HepG2 (cell line): Measurements from ENCODE around the gene HNRNPA1L2. TPM values are rescaled to one million over a fixed set of nuclear protein-coding genes. Genes with fewer than 3 reads are reported as not detected.
"Not testable (repeated sequence)": the region's sequence is repeated elsewhere in the genome, so short reads cannot be mapped to it uniquely, and the experiment has no call there.

Experiments
- ATAC-seq: fragments of 200-7000 bp; cut with Tn5 transposase; 3 replicates; pipeline ENCODE4 v1.9.1; 2020; ENCODE audit warnings: mild to moderate bottlenecking, moderate library complexity
- BruUV-seq: library from RNA; stranded (reverse); fragments of 400-500 nt; replicated peaks from 2 replicates; lab custom pipeline; 2021; lab: Mats Ljungman, UMichigan
- CTCF ChIA-PET: fragments of 300-600 bp; formaldehyde crosslinking; extraction: SDS; loops from one replicate; lab custom pipeline; 2021; ENCODE audit warnings: low total read pairs, inconsistent platforms, low intra/inter-chr PET ratio; lab: Yijun Ruan, JAX
- POLR2A ChIA-PET: fragments of 350-600 bp; sonication (Branson Sonifier 250); formaldehyde crosslinking; loops from one replicate; lab custom pipeline; 2020; ENCODE audit warnings: antibody characterized with exemption, inconsistent platforms; lab: Yijun Ruan, JAX
- DNase-seq: peaks from one replicate; pipeline ENCODE4 v3.0.0-alpha.2; 2015; ENCODE audit warnings: low spot score
- FAIRE-seq: peaks from 3 replicates; lab custom pipeline; 2011; peaks lifted over from hg19 to GRCh38; lab: Jason Lieb, UNC
- H2AFZ ChIP-seq: one replicate; pipeline ENCODE4 v1.6.1; 2011; ENCODE audit warnings: low read length, inconsistent platforms
- H3K27ac ChIP-seq: fragments of 300-600 bp; 3 replicates; pipeline ENCODE4 v1.8.0; 2011; ENCODE audit warnings: mixed run types, mild to moderate bottlenecking, mixed read lengths, low read length, inconsistent platforms; ENCODE audit not compliant: insufficient read depth; ENCODE audit errors: extremely low read length
- H3K27me3 ChIP-seq, 2 experiments: fragments of 200-600 bp in 1 of 2; 2 replicates in 1 of 2; 3 replicates in 1 of 2; pipeline versions ENCODE4 v1.6.0 to v1.8.0; 2011; ENCODE audit warnings: low read length in 2 of 2, mild to moderate bottlenecking in 2 of 2, moderate library complexity in 2 of 2, inconsistent platforms in 1 of 2; ENCODE audit not compliant: insufficient read depth in 2 of 2, control insufficient read depth in 1 of 2
- H3K36me3 ChIP-seq, 2 experiments: fragments of 200-600 bp in 1 of 2; replicated peaks in 1 of 2; 2 replicates in 1 of 2; 3 replicates in 1 of 2; pipeline versions ENCODE4 v1.5.1 to v1.8.0; 2011; ENCODE audit warnings: low read length in 2 of 2, inconsistent platforms in 1 of 2; ENCODE audit not compliant: insufficient read depth in 2 of 2, control insufficient read depth in 1 of 2
- H3K4me1 ChIP-seq: 2 replicates; pipeline ENCODE4 v1.5.1; 2012; ENCODE audit warnings: low read length, inconsistent platforms; ENCODE audit not compliant: insufficient read depth
- H3K4me2 ChIP-seq: 2 replicates; pipeline ENCODE4 v1.6.0; 2011; ENCODE audit warnings: low read depth, low read length, inconsistent platforms
- H3K4me3 ChIP-seq, 3 experiments: fragments of 200-600 bp in 1 of 3; sonication (generic), shearing (Covaris generic) in 1 of 3; replicated peaks in 1 of 3; 2 replicates each; pipeline ENCODE4 v1.5.1; 2011 to 2016; ENCODE audit warnings: low read length in 3 of 3, inconsistent platforms in 2 of 3, low read depth in 2 of 3, mild to moderate bottlenecking in 2 of 3, control low read depth in 1 of 3, mixed read lengths in 1 of 3; ENCODE audit not compliant: insufficient read depth in 1 of 3
- H3K79me2 ChIP-seq: one replicate; pipeline ENCODE4 v1.6.1; 2011; ENCODE audit warnings: low read length, inconsistent platforms; ENCODE audit not compliant: insufficient read depth
- H3K9ac ChIP-seq: 2 replicates; pipeline ENCODE4 v1.6.0; 2011; ENCODE audit warnings: mild to moderate bottlenecking, low read depth, low read length, inconsistent platforms; ENCODE audit not compliant: insufficient read depth
- H3K9me3 ChIP-seq: 2 replicates; pipeline ENCODE4 v1.5.1; 2012; ENCODE audit warnings: mild to moderate bottlenecking, low read length
- H4K20me1 ChIP-seq: 2 replicates; pipeline ENCODE4 v1.6.0; 2011; ENCODE audit warnings: inconsistent platforms, mild to moderate bottlenecking, low read length, moderate library complexity; ENCODE audit not compliant: insufficient read depth
- CEBPG ChIP-seq: IDR thresholded peaks from 2 replicates; pipeline ENCODE4 v1.6.1; 2016
- FOXA3 ChIP-seq: IDR thresholded peaks from 2 replicates; pipeline ENCODE4 v1.6.1; 2016; ENCODE audit warnings: missing genetic modification reagents, missing compliant biosample characterization
- FOXK1 ChIP-seq: sonication (generic); formaldehyde crosslinking; IDR thresholded peaks from 2 replicates; pipeline ENCODE4 v1.4.0; 2020; ENCODE audit warnings: low read depth, missing genetic modification reagents, borderline replicate concordance
- HMG20A ChIP-seq: IDR thresholded peaks from 2 replicates; pipeline ENCODE4 v1.6.1; 2016; ENCODE audit warnings: borderline replicate concordance
- NCOA2 ChIP-seq: sonication (generic); formaldehyde crosslinking; IDR thresholded peaks from 2 replicates; pipeline ENCODE4 v1.8.0; 2022; ENCODE audit warnings: inconsistent platforms
- NR2C2 ChIP-seq: sonication (generic); formaldehyde crosslinking; IDR thresholded peaks from 2 replicates; pipeline ENCODE4 v1.4.0; 2020; ENCODE audit warnings: missing genetic modification reagents, mild to moderate bottlenecking, moderate library complexity, borderline replicate concordance
- NR2F2 ChIP-seq: IDR thresholded peaks from 2 replicates; pipeline ENCODE4 v1.6.1; 2012; ENCODE audit warnings: low read depth, inconsistent platforms, borderline replicate concordance
- RARA ChIP-seq: IDR thresholded peaks from 2 replicates; pipeline ENCODE4 v1.6.1; 2016; ENCODE audit warnings: missing genetic modification reagents, missing compliant biosample characterization
- SAP130 ChIP-seq: IDR thresholded peaks from 2 replicates; pipeline ENCODE4 v1.6.1; 2016; ENCODE audit warnings: low read depth
- WGBS: methylation state at CpG from one replicate; pipeline ENCODE4 v1.1.6; 2017; ENCODE audit warnings: low lambda C conversion rate; 5-methylcytosine and 5-hydroxymethylcytosine counted together
- in situ Hi-C: cut with HindIII; loops from 2 replicates; pipeline ENCODE4 v1.10.0; 2017; ENCODE audit warnings: low pct_unique_long_range_greater_than_20kb; ENCODE audit not compliant: extremely low pct_ligation_motif_present
- intact Hi-C: fragments of 100-400 bp; cut with micrococcal nuclease; formaldehyde crosslinking; loops from one replicate; pipeline ENCODE4 v1.10.0; 2022; ENCODE audit not compliant: unreplicated experiment
- polyA plus RNA-seq, 8 experiments: library from polyadenylated mRNA; depleted of rRNA in 3 of 8; stranded (reverse) in 7 of 8; unstranded in 1 of 8; fragments of >200 nt; fragmentation: Illumina TruSeq in 4 of 8; extraction: Trizol in 4 of 8; gene quantifications; 2 replicates each; pipeline versions ENCODE4 v1.2.1 to v1.2.3, GENCODE V29; 2011 to 2016; ENCODE audit warnings: low read depth in 4 of 8, missing spikeins in 1 of 8, mixed read lengths in 1 of 8; ENCODE audit not compliant: insufficient read depth in 1 of 8
- total RNA-seq, 5 experiments: library from RNA; depleted of rRNA; stranded (reverse); fragments of >200 nt; fragmentation: Illumina TruSeq; extraction: Trizol; gene quantifications; 2 replicates each; pipeline ENCODE4 v1.2.3, GENCODE V29; 2016; ENCODE audit warnings: low read depth in 1 of 5
- TF ChIP-seq, protein P1 (sequence below): IDR thresholded peaks from 2 replicates; pipeline ENCODE4 v1.4.0; 2020; ENCODE audit warnings: mild to moderate bottlenecking, missing genetic modification reagents

The HNRNPA1L2 gene
- total and polyA plus RNA-seq, 2 of the 13 experiments (the other 11 are each of a cell fraction or from before 2014, with no cell fraction given), result 3.6 to 7.1 TPM

DNA sequence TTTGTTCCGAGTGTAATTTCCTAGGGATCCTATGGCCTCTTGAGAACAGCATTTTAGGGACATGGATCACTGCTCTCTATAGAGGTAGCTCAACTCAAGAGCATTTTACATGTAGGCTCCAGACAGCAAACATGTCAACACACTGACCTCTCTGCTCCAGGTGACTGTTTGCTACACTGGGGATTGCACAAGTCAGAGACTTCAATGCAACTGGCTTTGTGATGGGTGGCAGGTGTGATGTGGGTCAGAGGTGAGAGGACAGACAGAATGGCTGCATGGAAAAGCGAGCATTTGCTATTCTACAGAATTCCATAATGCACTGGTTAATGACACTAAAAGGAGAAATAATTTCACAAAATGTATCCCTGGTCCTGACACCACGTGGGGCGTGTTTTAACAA is 38.9 kb upstream of the HNRNPA1L2 start (continued):
- TF ChIP-seq FOXA3 (CRISPR knock-in tag), result peak; percentile 69
- peak; percentile 74 for TF ChIP-seq CEBPG (CRISPR knock-in tag)
- peak; percentile 58 for TF ChIP-seq SAP130
- TF ChIP-seq RARA, result peak; percentile 83
- 0 out of 2 replicates have a peak, but pooled peaks have one; percentile 22 for TF ChIP-seq NR2C2 (CRISPR knock-in tag)
- TF ChIP-seq HMG20A, result 0 out of 2 replicates have a peak, but pooled peaks have one; percentile 22
- peak; percentile 53; the same call in 1 of the 2 replicates for TF ChIP-seq FOXK1
- TF ChIP-seq NCOA2, result peak; percentile 28; the same call in 1 of the 2 replicates
- TF ChIP-seq, protein P1, sequence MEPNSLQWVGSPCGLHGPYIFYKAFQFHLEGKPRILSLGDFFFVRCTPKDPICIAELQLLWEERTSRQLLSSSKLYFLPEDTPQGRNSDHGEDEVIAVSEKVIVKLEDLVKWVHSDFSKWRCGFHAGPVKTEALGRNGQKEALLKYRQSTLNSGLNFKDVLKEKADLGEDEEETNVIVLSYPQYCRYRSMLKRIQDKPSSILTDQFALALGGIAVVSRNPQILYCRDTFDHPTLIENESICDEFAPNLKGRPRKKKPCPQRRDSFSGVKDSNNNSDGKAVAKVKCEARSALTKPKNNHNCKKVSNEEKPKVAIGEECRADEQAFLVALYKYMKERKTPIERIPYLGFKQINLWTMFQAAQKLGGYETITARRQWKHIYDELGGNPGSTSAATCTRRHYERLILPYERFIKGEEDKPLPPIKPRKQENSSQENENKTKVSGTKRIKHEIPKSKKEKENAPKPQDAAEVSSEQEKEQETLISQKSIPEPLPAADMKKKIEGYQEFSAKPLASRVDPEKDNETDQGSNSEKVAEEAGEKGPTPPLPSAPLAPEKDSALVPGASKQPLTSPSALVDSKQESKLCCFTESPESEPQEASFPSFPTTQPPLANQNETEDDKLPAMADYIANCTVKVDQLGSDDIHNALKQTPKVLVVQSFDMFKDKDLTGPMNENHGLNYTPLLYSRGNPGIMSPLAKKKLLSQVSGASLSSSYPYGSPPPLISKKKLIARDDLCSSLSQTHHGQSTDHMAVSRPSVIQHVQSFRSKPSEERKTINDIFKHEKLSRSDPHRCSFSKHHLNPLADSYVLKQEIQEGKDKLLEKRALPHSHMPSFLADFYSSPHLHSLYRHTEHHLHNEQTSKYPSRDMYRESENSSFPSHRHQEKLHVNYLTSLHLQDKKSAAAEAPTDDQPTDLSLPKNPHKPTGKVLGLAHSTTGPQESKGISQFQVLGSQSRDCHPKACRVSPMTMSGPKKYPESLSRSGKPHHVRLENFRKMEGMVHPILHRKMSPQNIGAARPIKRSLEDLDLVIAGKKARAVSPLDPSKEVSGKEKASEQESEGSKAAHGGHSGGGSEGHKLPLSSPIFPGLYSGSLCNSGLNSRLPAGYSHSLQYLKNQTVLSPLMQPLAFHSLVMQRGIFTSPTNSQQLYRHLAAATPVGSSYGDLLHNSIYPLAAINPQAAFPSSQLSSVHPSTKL (CRISPR knock-in tag), result peak; percentile 69
- TF ChIP-seq NR2F2, result peak; percentile 64; the same call in 1 of the 2 replicates

DNA sequence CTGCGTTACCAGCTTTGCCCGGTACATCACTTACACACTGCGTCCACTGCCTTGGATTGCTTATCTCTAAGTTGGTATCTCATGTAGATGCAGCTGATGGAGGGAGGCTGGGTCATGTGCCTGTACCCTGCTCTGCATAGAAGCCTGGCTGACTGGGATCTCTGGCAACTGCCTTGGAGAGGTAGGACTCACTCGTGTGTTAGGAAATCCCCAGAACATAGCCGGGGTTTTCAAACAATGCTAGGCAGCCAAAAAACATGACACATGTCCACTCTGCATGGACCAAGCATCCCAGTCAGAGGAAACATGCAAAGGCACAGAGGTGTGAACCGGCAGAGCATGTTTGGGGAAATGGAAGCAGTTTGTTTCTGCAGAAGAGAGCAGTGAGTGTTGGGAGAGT is 36.1 kb upstream of the HNRNPA1L2 start:
- H4K20me1 ChIP-seq, H3K79me2 ChIP-seq, DNase-seq, H3K27ac ChIP-seq, H3K36me3 ChIP-seq, FAIRE-seq, H3K9me3 ChIP-seq, H2AFZ ChIP-seq, H3K9ac ChIP-seq, H3K27me3 ChIP-seq, CTCF ChIA-PET, BruUV-seq, H3K4me2 ChIP-seq, ATAC-seq, H3K4me3 ChIP-seq: not testable (repeated sequence)
- 81% methylated on average over 6 of the region's 6 CpGs for WGBS
- peaks cover 34% of the 10 kb centered on the region for H3K4me1 ChIP-seq
- in situ Hi-C loops, result loop anchor here (25.0 kb wide), 1 partner anchor 531 kb away; no protein-coding TSS in a partner anchor
- intact Hi-C loops, result loop anchor here (5.0 kb wide), 1 partner anchor 546 kb away; no protein-coding TSS in a partner anchor
- POLR2A ChIA-PET, result interaction anchor here (3.5 kb wide), 1 partner anchor 11 kb away, joined by 10 read pairs; no protein-coding TSS in a partner anchor
